Measurements from ENCODE around the gene TEKT4.
"Not testable (repeated sequence)": the region's sequence is repeated elsewhere in the genome, so short reads cannot be mapped to it uniquely, and the experiment has no call there.

TEKT4 gene, protein sequence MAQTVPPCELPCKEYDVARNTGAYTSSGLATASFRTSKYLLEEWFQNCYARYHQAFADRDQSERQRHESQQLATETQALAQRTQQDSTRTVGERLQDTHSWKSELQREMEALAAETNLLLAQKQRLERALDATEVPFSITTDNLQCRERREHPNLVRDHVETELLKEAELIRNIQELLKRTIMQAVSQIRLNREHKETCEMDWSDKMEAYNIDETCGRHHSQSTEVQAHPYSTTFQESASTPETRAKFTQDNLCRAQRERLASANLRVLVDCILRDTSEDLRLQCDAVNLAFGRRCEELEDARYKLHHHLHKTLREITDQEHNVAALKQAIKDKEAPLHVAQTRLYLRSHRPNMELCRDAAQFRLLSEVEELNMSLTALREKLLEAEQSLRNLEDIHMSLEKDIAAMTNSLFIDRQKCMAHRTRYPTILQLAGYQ

DNA sequence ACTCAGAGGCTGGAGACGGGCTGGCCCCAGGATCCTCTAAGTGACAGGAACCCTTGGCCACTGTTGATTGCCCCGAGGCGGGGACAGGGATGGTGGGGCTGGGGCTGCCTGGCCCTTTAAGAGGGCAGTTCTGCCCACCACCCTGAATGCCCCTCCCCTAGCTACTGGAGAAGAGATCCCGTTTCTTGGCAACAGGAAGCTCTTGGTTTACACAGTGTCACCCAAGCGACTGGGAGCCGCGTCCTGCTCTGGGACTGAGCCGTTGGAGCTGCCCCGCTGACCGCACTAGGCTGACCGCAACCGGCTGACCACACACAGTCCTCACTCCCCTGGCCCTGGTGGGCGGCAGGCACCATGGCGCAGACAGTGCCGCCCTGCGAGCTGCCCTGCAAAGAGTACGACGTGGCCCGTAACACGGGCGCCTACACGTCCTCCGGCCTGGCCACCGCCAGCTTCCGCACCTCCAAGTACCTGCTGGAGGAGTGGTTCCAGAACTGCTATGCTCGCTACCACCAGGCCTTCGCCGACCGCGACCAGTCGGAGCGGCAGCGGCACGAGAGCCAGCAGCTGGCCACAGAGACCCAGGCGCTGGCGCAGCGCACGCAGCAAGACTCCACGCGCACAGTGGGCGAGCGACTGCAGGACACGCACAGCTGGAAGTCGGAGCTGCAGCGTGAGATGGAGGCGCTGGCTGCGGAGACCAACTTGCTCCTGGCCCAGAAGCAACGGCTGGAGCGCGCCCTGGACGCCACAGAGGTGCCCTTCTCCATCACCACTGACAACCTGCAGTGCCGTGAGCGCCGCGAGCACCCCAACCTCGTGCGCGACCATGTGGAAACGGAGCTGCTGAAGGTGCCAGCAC lies at the start of gene TEKT4:
TEKT4 (plus strand) TSS at position 205 of the 862 bp plus-strand sequence; CDS start at position 355, 150 bp downstream.
- H3K4me3 ChIP-seq (ENCODE audit: low read depth, low read length), result no peak within 1 kb of the TSS

DNA sequence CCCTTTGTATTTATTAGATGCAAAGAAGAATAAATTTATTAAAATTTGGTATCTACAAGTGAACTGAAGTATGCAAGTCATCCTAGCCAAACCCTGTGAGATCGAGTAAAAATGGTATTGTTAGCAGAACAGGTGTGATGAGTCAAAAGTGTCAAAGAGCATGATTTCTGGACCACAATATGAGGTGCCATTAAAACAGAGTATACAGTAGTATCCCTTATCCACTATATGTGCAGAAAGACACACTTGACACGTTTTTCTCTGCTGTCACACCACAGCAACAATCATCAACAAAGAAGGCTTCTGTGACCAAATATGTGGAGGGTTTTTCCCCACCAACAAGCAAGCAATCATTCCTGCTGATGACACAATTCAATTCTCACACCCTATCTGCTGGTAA lies 32.0 kb upstream of the TEKT4 start:
- not testable (repeated sequence) for H3K4me3 ChIP-seq (ENCODE audit: low read depth, low read length)

DNA sequence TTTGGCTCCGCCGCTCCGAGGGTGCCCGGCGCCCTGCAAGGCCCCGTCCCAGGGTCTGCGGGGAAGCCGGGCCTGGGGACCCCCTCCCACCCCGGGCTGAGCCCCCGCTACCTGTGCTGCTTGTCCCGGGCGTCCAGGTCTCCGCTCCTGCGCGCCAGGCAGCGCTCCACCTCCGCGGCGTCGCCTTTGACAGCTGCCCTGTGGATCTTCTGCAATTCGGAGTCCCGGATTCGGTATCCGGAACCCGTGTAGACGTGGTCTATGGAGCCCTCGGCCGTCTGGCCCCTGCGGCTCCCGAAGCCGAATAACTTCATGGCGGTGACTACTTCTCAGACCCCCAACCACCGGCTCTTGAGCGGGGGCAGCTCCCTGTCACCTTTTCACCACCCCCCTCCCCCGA lies 14.4 kb upstream of the TEKT4 start:
- H3K4me3 ChIP-seq (ENCODE audit: low read depth, low read length), result not testable (repeated sequence)

DNA sequence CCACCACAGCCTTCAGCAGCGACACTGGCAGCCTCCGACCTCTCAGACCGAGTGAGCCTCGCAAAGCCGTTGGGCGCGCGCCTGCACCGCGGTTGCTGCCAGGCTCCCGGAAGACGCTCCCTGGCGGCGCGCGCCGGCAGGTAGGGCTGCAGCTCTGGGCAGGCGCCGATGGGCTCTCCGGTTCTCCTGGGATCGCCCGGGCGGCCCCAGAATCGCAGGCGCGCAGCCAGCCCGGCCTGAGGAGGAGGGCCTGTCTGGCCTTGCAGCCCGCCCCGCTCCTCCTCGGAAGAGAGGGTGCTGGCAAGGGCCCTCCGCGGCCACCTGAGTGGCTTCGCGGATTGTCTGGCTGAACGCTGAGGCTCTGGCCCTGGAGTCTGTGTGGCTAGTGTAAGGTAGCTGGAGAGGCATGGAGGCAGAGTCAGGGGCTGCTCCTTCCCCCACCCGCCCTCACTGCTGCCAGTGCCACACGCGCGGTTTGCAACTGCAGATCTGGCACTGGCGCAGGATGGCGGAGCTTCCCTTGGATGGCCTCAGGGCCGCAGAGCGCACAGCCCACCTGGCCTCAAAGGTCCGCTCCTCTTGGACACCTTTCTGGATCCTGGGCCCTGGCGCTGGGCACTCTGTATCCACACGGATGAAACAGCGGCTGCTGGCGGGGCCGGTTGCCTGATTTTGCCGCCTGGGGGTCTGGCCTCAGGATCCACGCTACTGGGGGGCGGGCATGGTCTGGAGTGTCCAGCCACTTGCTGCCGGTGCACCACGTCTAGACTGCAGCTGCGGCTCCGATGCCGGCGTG lies 13.7 kb upstream of the TEKT4 start:
- not testable (repeated sequence) for H3K4me3 ChIP-seq (ENCODE audit: low read depth, low read length)

GRCh38 chr2:94858163-94858888 lies 12.9 kb upstream of the TEKT4 start:
- not testable (repeated sequence) for H3K4me3 ChIP-seq (ENCODE audit: low read depth, low read length)

DNA sequence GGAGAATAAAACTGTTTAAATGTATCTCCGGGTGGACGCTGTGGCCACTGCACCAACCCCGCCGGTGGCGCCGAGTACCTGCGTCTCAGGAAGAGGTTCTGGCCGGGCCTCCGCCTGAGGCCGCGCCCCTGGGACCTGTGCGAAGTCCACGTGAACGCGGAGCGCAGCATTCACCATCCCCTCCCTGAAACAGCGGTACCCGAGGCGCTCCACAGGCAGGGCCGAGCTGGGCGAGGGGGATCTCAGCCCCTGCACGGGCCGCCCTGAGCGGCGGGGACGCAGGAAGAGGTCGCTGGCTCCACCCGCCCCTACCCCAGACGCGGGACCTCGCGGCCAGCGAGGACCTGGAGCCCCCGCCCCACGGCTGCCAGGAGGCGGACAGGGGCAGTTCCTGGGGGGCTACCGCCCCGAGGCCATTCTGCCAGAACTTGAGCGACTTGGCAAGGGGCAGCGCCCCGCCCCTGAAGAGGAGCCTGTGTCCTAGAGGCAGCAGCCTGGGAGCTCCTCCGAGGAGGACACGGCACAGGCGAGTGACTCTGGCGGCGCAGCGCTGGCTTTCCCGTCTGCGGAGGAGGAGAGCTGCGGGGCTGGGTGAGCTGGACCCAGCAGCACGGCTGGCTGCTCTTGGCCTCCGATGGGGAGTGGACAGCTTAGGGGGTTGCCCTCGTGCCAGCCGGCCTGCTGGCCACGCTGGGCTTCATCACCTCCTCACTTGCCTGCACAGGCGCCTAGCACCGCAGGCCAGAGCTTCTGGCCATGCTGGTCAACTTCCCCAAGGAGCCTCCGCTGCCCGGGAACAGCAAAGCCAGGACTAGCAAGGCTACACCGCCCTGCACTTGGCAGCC lies 9.7 kb upstream of the TEKT4 start:
- H3K4me3 ChIP-seq (ENCODE audit: low read depth, low read length), result no peak overlapping the region

DNA sequence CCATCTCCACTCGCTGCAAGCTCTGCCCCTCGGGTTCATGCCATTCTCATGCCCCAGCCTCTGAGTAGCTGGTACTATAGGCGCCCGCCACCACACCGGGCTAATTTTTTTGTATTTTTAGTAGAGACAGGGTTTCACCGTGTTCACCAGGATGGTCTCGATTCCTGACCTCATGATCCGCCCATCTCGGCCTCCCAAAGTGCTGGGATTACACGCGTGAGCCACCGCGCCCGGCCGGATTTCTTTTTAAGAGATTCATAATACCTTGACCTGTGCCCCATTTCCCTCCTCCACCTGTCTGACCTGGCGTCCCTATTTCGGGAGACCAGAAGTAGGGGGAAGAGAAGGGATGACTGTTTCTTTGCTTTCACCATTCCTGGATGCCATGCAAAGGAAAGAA lies 8.3 kb upstream of the TEKT4 start:
- H3K4me3 ChIP-seq (ENCODE audit: low read depth, low read length), result not testable (repeated sequence)

- H3K4me3 ChIP-seq (ENCODE audit: low read depth, low read length), result no peak overlapping the region
Observed at GRCh38 chr2:94869131-94869530, 2.1 kb upstream of the TEKT4 start.

DNA sequence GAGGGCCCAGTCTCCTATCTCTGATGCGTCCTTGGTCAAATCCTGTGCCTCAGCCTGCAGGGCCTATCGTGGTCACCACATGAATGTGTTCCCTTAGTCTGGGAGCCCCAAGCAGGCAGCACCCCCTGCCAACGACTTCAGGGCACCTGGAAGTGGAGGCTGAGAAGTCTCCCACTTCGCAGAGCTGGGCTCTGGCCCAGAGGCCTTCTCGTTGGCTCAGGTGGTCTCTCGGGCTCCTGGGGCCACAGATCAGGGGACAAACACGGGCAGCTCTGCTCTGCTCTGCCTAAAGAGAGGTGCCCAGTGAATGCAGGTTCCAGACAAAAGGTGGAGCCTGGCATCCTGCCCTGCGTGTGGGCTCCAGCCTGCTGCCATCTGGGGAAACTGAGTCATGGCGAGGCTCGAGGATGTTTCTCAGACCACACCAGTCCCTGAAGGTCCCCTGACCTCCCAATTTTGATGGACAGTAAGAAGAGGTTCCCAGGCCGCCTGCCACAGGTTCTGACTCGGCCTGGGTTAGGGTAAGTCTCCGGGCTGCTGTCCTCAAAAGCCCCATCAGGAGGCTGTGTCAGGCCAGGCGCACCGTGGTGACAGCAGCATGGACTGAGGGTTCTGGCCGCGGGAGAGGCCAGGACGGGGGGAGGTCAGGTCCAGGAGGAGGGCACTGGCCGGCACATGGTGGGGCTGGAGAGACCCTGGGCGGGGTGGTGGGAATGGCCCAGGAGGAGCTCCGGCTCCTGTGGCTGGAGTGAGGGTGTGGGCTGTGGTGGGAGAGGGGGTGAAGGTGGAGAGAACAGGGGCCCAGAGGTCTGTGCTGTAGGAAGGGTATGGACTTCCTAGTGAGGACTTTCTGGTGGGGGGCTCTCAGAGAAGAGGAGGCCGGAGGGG lies 1.4 kb upstream of the TEKT4 start:
- no peak overlapping the region for H3K4me3 ChIP-seq (ENCODE audit: low read depth, low read length)

GRCh38 chr2:94870440-94871225 lies 597 bp upstream of the TEKT4 start:
- no peak overlapping the region for H3K4me3 ChIP-seq (ENCODE audit: low read depth, low read length)

- no peak overlapping the region for H3K4me3 ChIP-seq (ENCODE audit: low read depth, low read length)
Observed at GRCh38 chr2:94872088-94872618, 923 bp downstream of the TEKT4 start.

DNA sequence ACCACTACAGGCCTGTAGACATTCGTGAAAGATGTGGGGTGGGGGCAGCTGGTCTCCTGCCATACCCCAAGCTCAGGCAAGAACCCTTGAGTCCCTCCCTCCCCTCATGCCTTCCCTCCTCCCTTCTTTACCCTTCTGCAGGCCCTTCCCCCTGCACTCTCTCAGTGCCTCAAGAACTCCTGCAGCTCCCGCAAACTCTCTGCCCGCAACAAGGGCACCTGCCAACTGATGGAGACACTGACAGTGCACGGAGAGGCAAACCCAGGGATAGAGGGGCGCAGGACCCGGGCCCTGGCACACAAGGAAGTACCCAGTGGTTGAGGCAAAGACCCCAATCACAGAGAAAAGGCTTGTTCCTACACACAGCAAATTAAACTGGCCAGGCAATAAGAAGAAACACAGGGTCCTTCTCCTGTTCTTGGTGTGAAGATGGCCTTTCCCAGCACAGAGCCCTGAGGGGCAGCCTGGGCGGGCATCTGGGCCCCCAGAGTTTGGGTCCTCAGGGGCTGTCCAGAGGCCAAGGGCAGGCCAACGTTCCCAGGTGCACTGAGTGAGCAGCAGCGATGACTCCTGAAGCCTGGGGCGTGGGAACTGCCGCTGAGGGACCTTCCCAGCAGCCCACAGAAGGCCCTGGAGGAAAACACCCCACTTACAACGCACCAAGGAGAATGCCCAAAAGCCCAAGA lies 1.6 kb downstream of the TEKT4 start:
- no peak overlapping the region for H3K4me3 ChIP-seq (ENCODE audit: low read depth, low read length)

DNA sequence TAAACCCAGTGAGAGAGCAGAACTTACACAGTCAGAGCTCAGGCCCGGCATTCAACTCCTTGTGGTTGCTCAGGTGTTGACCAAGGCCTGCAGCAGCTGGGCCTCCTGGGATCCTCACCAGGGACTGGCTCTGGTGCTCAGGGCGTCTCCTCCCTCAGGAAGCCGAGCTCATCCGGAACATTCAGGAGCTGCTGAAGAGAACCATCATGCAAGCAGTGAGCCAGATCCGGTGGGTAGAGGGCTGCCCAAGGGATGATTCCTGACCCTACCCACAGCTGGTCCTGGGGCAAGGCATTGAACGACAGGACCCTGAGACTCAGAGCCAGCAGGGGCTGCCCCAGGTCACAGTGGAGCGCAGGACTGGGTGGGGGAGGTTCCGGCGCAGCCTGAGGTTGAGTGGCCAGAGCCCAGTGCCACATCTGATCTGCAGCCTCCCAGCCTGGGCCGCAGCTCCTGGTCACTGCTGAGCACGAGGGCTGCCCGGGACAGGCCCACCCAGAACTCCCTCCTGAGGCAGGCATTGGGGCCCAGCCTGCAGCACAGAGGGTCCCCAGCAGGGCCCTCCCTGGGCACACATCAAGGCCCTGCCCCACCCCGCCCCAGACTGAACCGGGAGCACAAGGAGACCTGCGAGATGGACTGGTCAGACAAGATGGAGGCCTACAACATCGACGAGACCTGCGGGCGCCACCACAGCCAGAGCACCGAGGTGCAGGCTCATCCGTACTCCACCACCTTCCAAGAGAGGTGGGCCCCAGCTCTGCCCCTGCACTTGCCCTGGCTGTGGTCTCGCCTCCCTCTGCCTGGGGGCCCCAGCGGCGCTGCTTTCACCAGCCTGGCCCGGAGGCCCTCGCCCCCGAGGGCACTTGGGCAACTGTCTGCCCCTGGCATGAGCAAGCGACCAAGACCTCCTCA lies 2.4 kb downstream of the TEKT4 start:
- H3K4me3 ChIP-seq (ENCODE audit: low read depth, low read length), result no peak overlapping the region

DNA sequence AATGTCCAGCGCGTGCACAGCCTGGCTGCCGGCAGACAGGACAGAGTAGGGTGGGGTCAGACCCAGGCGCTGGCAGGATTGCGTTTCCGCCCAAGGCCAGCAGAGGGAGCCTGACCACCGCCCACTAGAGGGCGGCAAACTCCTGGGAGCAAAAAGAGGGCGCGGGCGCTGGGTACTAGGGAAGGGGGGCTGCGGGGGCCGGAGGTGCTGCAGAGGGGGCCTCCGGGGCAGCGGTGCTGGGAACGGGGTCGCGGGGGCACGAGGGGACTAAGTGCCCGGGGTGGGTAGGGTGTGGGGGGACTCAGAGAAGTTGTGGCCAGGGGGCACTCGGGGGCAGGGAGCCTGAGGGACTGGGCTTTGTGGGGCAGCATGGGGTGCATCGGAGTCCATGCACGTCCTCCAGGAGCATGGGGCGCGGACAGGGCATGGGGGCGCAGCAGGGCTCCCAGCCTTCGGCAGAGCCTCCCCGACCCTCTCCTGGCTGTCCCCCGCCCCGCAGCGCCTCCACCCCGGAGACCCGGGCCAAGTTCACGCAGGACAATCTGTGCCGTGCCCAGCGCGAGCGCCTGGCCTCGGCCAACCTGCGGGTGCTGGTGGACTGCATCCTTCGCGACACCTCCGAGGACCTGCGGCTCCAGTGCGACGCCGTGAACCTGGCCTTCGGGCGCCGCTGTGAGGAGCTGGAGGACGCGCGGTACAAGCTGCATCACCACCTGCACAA lies 3.2 kb downstream of the TEKT4 start:
- no peak overlapping the region for H3K4me3 ChIP-seq (ENCODE audit: low read depth, low read length)

DNA sequence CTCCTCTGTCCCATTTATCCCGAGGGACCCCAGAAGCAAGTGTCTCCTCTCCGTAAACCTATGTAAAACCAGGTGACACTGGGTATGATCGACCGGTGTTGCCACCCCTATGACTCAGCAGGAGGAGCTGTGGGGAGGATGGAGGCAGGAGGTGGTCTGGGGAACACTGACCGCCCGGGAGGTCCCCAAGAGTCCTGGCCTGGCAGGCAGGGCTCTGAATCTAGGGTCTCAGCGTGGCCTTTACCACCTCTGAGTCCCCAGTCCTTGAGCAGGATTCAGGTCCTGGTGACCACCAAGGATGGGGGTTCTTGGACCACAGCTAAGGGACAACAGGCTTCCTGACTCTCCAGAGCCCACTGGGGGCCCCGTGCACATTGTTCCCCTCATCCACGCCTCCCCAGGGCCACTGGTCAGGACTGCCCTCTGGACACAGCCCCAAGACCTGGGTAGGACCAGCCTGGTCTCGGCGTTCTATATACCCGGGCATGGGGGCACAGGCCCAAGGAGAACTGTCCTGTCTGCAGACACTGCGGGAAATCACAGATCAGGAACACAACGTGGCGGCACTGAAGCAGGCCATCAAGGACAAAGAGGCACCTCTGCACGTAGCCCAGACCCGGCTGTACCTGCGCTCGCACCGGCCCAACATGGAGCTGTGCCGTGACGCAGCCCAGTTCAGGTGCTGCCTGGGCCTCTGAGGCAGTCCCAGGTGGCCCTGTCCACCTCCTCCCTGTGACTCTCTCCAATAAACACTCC lies 4.0 kb downstream of the TEKT4 start:
- H3K4me3 ChIP-seq (ENCODE audit: low read depth, low read length), result no peak overlapping the region
